ENCODE data around the gene DYNC2H1.

- TF ChIP-seq MAX (IDR thresholded peaks at IDR 0.05) (no peak), CTCF (IDR thresholded peaks at IDR 0.05; ENCODE audit: low read depth, low read length, missing input control) (no peak), EGR1 (IDR thresholded peaks at IDR 0.05; ENCODE audit: low read depth in 2 of 2) (no peak), NR2F2 (IDR thresholded peaks at IDR 0.05) (no peak), JUND (IDR thresholded peaks at IDR 0.05) (no peak), REST (IDR thresholded peaks at IDR 0.05) (no peak), SP1 (IDR thresholded peaks at IDR 0.05) (no peak), TAF1 (conservative IDR thresholded peaks at IDR 0.05) (no peak)
Observed at GRCh38 chr11:103487113-103487512, 377.9 kb downstream of the DYNC2H1 start.

Data from liver (tissue), 3 donors.